Activated CD4-positive, alpha-beta T cell treated with anti-CD3 and anti-CD28 coated beads, Interleukin-2, amount 50 U/mL, for 16 hours (primary cell): ENCODE data around the gene FIS1.
A peak's percentile ranks its signal among the peaks of the same experiment; 100 is the strongest.

ENCODE experiments used
- DNase-seq: peaks from one replicate; pipeline ENCODE4 v3.0.0-alpha.2; 2020

Gene FIS1

DNA sequence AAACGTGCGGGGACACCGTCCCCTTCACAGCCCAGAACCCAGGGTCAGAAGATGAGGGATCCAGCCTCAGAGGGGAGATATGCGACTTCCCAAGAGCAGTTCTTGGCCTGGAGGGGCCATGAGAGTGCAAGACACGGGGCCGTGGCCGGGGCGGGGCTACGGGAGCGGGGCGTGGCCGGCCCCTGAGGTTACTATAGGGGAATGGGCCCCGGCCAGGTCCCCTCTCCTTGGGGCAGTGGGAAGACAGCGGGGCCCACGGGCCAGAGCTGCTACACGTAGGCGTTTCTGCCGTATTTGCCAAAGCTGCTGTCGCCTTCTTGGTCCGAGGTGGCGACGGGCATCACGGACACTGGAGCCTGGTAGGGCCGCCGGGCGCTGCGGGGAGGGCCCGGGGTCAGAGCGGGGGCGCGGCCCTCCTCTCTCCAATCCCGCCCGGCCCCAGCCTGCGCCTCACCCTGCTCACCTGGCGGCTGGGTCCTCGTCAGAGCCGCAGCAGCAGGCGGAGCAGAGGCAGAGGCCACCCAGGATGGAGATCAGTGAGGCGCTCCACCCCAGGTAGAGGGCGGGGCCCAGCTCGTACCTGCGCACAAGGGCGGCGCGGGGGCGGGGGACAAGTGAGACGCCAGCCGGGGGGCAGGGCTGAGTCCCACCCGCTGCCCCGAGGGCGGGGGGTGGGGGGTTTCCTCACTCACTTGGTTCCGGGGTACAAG, 12.6 kb downstream of the FIS1 start:
- no peak for DNase-seq

DNA sequence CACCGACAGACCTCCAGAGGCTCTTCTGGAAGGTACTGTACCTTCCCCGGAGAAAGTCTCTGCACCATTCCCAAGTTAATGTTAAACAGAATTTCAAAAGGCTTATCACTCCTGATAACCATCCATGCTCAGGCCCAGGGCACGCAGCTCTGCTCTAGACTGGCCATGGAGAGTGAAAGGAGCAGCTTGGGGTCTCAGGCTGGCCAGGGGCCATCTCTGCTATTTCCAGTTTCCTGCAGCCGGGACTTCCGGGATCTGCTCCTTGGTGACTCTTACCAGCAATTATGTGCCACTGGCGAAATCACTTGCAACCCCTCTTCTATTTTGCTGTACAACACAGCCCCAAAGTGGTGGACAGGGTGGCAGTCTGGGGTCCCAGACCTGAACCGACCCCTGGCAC, 13.2 kb downstream of the FIS1 start:
- DNase-seq, result no peak

DNA sequence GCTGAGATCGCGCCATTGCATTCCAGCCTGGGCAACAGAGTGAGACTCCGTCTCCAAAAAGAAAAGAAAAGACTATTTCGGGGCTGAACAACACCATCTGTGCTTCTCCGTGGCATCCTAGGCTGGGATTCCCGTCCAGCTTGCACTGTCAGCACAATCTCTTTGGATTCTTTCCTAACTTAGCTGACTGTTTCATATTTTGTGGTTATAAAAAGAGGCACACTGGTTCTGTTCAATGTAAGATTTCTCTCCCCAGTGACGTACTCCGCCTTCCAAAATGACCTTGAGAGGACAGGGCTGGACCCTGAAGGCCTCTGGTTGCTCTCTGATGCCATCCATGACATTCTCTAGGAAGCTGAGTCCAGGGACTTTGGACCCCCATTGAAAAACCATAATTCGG, 18.2 kb downstream of the FIS1 start:
- no peak for DNase-seq

DNA sequence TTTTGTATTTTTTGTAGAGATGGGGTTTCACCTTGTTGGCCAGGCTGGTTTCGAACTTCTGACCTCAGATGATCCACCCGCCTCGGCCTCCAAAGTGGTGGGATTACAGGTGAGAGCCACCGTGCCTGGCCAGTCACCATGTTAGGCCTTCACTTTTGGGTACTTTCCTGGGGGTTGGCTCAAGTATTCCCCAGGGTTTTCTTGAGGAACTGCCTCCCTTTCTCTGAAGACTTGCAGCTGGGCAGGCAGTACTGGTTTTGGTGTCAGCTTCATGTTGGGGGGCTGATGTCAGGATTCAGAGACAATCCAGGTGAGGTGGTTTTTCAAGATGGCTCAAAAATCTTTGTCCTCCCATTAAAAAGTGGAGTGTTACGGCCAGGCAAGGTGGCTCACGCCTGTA, 19.2 kb downstream of the FIS1 start:
- DNase-seq, result no peak

DNA sequence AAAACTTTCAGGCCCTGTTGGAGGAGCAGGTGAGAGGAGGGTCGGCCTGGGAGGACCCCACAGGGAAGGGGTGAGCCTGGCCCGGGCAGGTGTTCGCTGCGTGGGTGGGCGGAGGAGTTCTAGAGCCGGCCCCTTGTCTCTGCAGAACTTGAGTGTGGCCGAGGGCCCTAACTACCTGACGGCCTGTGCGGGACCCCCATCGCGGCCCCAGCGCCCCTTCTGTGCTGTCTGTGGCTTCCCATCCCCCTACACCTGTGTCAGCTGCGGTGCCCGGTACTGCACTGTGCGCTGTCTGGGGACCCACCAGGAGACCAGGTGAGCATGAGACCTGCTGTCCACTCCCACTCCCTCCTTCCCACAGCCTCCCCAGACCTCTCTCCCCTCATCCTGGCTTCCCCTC, 21.4 kb downstream of the FIS1 start:
- DNase-seq, result no peak

DNA sequence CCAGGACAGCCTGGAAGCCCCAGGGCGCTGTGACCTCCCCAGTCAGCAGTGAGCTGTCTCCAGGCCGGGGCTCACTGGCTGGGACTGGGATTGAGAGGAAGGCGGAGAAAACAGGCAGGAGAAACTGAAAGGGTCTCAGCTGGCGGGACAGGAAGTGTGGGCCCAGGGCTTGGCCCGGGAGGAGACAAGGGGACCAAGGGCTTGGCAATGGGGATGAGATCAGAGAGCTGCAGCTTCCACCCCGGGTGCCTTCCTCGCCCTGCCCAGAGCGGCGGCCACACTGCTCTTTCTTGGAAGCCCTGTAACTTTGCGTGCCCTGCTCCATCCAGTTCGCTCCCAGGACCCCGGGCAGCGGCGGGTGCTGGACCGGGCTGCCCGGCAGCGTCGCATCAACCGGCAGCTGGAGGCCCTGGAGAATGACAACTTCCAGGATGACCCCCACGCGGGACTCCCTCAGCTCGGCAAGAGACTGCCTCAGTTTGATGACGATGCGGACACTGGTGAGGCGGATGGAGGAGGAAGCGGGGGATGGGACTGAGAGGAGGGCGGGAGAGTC, 22.5 kb downstream of the FIS1 start:
- no peak for DNase-seq

DNA sequence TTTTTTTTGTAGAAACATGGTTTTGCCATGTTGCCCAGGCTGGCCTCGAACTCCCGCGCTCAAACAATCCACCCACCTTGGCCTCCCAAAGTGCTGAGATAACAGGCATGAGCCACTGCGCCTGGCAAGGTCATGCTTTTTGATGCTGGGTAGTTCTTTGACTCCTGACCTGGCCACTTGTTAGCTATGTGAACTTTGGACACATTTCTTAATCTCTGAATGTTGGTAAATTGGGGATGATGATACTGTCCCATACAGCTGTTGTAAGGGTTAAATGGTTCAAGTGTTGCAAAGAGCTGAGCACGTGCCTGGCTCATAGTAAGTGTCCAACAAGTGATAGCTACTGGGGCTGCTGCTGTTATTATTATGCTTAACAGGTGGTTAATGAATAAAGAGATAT, 24.6 kb downstream of the FIS1 start:
- DNase-seq, result no peak

DNA sequence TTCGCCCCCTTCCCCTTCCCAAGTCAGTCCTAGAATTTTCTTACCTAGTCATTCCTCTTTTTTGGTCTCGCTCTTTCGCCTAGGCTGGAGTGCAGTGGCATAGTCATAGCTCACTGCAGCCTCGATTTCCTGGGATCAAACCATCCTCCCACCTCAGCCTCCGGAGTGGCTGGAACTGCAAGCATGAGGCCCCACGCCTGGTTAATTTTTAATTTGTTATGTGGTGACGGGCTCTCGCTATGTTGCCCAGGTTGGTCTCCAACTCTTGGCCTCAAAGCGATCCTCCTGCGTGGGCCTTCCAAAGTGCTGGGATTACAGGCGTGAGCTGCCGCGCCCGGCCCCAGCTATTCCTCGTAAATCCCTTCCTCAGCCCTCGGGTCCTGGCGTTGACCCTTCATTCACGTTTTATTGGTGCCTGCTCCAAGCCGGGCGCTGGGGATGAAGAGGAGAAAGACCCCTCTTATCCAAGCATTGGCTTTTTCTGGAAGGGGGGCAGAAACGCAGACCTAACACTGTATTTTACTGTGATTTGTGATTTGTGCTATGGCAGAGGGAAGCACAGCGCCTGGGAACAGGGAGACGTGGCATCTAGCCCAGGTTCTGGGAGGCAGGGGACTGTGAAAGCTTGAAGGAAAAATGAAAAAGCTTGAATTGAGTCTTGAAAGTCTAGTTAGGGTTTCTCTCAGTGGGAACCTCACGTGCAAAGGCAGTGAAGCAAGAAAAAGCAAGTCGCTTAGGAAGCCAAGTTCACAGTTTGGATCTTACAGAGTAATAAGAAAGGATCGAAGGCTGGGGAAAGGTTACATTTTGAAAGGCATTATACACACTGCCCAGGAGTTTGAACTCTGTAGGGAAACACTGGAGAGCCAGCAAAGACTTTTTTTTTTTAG, 26.4 kb downstream of the FIS1 start:
- DNase-seq, result no peak

DNA sequence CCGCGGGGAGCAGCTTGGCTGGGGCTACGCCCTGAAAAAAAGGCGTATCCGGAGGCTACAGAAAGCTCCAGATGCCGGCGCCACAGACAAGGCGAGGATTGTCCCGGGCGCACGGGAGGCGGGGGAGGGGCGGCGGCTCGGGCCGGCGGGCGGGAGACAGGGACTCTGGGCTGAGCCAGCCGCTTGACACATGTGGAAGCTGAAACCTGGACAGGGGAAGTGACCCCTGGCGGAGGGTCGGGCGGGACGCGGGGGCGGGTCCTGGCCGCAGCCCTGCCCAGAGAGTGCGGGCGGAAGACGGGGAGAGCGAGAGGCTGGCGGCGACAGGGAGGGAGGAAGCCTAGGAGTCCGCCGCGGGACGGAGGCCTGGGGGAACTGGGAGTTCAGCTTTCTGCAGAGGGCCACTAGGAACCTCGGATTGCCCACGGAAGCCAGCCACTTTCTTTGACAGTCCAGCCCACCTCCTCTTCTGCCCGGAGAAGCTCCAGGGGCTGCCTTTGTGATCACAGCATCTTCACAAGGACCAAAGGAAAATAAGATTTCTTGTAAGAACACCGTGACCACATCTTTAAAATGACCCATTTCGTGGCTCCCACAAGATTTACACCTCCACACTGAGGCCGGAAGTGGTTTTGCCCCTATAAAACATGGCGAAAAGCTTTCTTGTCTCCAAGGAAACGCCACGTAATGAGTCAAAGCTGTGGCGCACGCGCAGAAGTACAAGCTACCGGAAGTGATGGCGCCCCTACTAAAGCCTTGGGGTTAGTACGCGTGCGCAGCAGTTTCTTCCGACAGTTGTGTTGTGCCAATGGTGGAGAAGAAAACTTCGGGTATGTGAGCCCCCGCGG, 27.3 kb downstream of the FIS1 start, which contains the start of the genes PLOD3 and ZNHIT1:
PLOD3 (minus strand) TSS at position 194 of the 848 bp plus-strand sequence. CDS start 307 bp downstream, outside the sequence.
ZNHIT1 (plus strand) TSS at position 778 of the 848 bp plus-strand sequence; CDS start at position 809, 31 bp downstream.
- peak; percentile 98 for DNase-seq

DNA sequence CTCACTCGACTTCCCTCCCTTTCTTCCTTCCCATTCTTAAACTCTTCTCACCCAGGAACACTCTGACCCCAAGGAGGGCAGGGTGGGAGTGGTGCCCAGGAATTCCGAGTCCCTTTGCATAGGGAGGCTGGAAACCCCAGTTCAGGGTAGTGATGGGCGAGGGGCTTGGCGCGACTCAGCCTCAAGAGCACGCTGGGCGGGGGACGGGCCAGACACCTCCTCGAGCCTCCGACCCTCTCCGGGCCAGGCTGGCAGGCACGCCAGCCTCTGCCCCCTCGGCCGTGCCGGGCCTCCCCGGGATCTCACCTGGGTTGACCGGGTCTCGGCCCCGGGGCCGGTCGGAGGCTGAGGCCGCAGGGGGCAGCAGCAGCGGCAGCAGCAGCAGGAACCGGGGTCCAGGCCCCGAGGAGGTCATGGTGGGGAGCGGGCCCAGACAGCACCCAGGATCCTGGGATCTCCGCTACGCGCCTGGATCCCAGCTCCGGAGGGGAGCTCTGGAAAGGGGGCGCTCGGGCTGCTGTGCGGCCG, 28.0 kb downstream of the FIS1 start:
- no peak for DNase-seq

DNA sequence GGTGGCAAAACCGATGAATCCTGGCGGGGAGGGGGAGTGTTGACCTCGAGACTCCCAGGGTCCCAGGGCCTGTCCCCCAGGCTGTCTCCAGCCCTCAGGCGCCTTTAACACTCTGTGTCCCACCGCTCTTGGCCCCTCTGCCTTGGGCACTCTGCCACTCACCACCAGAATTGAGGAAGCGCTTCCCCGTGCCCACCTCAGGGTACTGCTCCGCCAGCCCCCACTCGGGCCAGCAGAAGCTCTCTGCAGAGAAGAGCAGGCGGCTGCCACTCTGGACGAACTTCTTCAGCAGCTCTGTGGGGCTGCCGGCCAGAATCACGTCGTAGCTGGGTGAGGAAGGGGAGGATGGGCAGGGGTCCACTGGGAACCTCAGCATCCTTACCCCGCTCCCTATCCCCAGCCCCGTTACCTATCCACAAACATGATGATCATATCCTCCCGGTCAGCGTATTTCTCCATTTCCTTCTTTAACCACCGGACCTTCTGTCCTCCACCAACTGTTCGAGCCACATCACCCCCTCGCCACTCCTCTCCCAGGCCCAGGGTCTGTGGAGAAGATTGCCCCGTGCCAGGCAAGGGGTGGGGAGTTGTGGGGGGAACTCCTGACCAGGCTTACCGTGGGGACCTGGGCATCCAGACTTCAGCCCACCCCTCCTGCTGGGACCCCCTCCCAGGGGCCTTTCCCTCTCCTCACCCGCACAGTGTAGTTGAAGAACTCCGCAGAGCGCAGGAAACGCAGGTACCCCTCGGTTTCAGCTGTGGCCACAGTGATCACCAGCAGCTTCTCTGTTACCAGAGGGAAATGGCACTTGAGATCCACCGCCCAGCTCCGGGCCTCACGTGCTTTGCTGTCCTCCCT, 28.7 kb downstream of the FIS1 start:
- no peak for DNase-seq

DNA sequence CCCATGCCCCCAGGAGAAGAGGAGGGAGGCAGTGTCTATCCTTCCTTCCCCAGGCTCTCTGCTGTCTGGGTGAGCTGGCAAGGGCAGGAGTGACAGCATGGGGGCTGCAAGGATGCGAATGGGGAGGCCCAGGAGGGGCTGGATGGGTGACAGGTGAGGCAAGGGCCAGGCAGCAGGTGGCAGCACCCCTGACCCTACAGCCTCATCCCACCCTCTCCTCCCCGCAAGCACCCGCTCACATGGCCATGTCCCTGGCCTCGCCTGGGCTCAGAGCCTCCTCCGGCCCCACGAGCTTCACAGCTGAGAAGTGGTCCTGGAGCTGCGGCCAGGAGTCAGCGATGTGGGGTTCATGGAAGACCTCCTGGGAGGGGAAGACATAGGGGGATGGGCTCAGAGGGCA, 32.9 kb downstream of the FIS1 start:
- no peak for DNase-seq

DNA sequence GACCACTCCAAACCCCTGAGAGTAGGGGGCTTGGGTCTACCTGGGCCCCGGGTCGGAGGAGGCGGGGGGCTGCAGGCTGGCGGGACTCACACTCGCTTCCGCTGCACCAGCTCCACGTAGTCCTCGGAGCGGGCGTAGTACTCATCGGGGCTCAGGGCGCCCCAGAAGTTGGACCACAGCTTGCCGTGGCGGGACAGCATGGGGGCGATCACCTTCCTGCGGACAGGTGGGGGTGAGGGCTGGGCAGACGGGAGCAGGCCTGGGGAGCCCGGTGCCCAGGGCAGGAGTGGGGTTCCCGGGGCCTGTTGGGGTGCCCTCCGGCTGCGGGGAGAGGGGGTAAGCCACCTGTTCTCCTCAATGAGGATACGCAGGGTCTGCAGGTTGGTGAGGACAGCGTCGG, 33.4 kb downstream of the FIS1 start:
- no peak for DNase-seq

DNA sequence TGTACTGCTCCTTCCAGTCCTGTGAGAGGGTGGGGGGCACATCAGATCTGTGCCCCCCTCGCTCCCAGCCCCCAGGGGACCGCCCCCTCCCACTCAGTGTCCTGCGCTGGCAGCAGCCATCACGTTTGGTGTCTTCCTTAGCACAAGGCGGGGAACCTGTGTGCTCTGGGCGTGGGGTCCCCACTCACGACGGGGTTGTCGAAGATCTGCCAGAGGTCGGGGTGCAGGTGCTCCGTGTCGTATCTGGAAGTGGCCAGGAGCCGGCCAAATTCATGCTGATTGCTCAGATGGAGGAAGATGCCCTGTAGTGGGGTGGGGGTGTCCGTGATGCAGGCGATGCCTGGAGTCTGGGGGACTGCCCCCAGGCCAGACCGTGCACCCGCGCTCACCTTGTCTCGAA, 34.7 kb downstream of the FIS1 start:
- no peak for DNase-seq

DNA sequence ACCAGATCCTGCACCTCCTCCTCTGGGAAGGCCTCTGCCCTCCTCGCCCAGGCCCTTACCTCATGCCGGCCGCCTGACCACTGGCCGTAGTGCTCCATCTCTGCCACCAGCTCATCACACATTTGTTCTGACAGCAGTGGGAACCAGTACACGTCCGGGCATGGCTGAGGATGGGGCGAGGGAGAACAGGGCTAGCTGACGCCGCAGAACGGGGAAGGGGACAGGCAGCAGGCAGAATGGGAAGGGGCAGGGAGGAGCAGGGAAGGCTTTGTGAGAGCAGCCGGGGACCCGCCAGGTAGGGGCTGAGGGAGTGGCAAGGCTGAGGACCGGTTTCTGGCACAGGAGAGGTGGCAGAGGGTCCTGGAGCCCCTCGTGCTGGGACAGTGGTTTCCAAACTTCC, 36.1 kb downstream of the FIS1 start:
- DNase-seq, result no peak

DNA sequence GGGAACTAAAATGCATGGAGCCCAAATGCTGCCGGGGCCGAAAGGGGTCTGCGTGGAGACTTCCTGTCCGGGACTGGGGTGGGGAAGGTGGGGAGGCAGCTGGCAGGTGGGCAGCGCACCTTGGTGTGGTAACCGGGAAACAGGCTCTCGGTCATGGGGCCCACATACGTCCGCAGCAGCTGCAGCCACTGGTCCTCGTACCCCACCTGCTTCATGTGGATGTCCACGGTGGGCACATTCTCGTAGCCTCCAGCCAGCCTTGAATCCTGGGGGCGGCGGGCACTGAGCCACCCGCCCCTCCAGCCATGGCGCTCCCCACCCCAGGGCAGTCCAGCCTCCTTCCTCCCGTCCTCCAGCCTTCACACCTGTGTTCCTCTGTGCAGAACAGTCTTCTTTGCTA, 37.4 kb downstream of the FIS1 start:
- no peak for DNase-seq

DNA sequence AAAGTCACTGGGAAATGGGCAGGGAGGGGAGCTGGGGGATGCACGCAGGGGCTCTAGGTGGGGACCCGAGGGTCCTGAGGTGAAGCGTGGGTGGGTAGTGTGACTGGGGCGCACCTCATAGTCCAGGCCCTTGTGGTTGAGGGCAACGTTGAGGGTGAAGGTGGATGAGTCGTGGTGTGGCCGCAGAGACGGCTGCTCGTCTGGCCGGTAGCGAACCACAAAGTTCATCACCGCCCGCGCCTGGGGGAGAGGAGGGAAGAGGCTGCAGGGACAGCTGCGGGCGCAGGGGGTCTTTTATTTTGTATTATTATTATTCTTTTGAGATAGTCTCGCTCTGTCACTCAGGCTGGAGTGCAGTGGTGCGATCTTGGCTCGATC, 38.2 kb downstream of the FIS1 start:
- DNase-seq, result no peak

DNA sequence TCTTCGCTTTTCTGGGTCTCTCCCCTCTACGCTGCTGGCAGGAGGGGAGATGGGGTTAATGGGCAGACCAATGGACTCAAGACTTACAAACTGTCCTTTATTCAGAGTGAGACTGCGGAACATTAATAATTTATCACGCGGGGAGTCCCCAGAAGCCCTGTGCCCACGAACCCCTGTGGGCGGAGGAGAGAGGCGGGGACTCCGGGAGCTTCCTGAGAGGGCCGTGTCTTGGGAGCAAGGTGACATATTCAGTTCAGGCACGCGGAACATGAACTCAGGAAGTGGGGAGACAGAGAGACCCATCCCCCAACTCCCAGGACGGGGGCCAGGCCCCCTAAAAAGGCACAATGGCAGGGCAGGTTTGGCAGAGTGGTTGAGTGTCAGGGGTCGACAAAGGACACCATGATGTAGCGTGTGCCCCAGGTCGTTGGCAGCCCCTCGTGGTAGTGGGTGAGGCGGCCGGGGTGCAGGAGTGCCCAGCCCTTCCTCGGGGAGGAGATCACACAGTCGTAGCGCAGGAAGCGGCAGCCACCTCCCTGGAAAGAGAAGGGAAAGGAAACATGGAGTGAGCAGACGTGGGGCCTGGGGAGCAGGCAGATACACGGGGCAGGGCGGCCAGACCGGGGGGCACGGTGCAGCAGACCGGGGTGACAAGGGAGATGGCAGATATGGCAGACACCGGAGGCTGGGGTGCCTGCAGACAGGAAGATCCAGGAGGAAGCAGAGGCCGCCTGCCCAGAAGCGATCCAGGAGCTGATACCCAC, 38.8 kb downstream of the FIS1 start:
- no peak for DNase-seq

DNA sequence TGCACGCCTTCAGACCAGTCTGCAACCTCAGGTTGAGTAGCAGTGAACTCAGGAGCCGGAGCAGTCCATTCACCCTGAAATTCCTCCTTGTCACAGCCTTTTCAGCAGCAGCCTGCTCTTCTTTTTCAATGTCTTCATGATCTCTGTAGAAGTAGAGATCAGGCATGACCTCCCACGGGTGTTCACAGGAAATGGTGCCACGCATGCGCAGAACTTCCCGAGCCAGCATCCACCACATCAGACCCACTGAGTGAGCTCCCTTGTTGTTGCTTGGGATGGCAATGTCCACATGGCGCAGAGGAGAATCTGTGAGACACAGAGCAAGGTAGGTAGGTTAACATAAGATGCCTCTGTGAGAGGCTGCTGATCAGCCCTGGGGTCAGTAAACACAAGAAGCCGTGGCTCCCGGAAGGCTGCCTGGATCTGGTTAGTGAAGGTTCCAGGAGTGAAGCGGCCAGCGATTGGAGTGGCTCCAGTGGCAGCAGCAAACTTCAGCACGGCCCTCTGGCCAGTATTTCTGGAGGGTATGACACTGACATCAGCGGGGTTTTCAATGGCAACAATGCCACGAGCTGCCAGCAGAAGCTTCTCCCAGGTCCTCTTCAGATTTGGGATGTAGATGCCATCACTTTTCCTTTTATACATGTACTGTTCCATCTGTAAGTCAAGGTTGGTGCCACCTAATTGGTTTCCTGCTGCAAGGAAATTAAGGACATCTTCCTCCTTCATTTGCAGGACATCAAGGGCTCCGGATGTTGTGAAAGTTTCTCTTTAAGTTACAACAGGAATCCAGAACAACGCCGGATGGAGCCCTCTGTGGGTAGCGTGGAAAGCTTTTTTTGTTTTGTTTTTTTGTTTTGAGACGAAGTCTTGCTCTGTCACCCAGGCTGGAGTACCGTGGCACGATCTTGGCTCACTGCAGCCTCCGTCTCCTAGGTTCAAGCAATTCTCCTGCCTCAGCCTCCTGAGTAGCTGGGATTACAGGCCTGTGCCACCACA, 40.8 kb downstream of the FIS1 start:
- peak; percentile 12 for DNase-seq

DNA sequence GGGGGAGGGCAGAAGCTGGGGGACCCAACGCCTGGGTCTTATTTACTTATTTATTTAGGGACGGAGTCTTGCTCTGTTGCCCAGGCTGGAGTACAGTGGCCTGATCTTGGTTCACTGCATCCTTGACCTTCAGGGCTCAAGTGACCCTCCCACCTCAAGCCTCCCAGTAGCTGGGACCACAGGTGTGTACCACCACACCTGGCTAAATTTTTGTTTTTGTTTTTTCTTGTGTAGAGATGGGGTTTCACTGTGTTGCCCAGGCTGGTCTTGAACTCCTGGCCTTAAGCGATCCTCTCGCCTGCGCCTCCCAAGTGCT, 42.3 kb downstream of the FIS1 start:
- no peak for DNase-seq
